WTC11 (cell line): ENCODE data around the gene SORCS2. TPM values are rescaled to one million over a fixed set of nuclear protein-coding genes. Genes with fewer than 3 reads are reported as not detected.

ENCODE experiments used
- ATAC-seq: fragments of 200-7000 bp; cut with Tn5 transposase; 2 replicates; pipeline ENCODE4 v1.10.0; 2021; ENCODE audit warnings: mild to moderate bottlenecking, moderate library complexity
- CTCF ChIA-PET: fragments of 300-600 bp; sonication (Branson Sonifier 250); formaldehyde crosslinking; loops from one replicate; lab custom pipeline; 2021; ENCODE audit warnings: antibody characterized with exemption; lab: Charles Lee
- POLR2A ChIA-PET: fragments of 350-600 bp; sonication (Branson Sonifier 250); formaldehyde crosslinking; loops from one replicate; lab custom pipeline; 2021; ENCODE audit warnings: antibody characterized with exemption; lab: Charles Lee
- DNase-seq: peaks from one replicate; pipeline ENCODE4 v3.0.0; 2021; ENCODE audit warnings: low spot score
- H3K27ac Mint-ChIP-seq: 2 replicates; pipeline ENCODE4 v1.8.0; 2021; ENCODE audit warnings: mixed read lengths
- H3K27me3 Mint-ChIP-seq: 2 replicates; pipeline ENCODE4 v1.8.0; 2021; ENCODE audit warnings: low read depth, mild to moderate bottlenecking, moderate library complexity, mixed read lengths
- H3K36me3 Mint-ChIP-seq: 2 replicates; pipeline ENCODE4 v1.8.0; 2021; ENCODE audit warnings: mixed read lengths
- H3K4me1 Mint-ChIP-seq: 2 replicates; pipeline ENCODE4 v1.8.0; 2022; ENCODE audit warnings: mixed read lengths
- H3K4me3 Mint-ChIP-seq: 2 replicates; pipeline ENCODE4 v1.8.0; 2021; ENCODE audit warnings: mild to moderate bottlenecking, moderate library complexity, mixed read lengths
- H3K9me3 Mint-ChIP-seq: 2 replicates; pipeline ENCODE4 v1.8.0; 2021; ENCODE audit warnings: mixed read lengths
- CBFB ChIP-seq: sonication (generic); formaldehyde crosslinking; IDR thresholded peaks from 2 replicates; pipeline ENCODE4 v1.8.1; 2022; ENCODE audit warnings: mild to moderate bottlenecking, low read depth, missing genetic modification reagents
- GRHL2 ChIP-seq: fragments of 250-450 bp; sonication (Bioruptor Pico); IDR thresholded peaks from 2 replicates; pipeline ENCODE4 v1.8.0; 2022; ENCODE audit warnings: mild to moderate bottlenecking, moderate library complexity; ENCODE audit not compliant: insufficient replicate concordance, severe bottlenecking
- HMGA2 ChIP-seq: fragments of 250-450 bp; sonication (Bioruptor Pico); IDR thresholded peaks from 2 replicates; pipeline ENCODE4 v1.4.0; 2021; ENCODE audit warnings: mild to moderate bottlenecking, moderate library complexity
- JUN ChIP-seq: sonication (generic); formaldehyde crosslinking; IDR thresholded peaks from 2 replicates; pipeline ENCODE4 v1.8.0; 2023; ENCODE audit warnings: mild to moderate bottlenecking, missing genetic modification reagents
- NR1H2 ChIP-seq: sonication (generic); formaldehyde crosslinking; IDR thresholded peaks from 2 replicates; pipeline ENCODE4 v1.9.0; 2021; ENCODE audit warnings: mild to moderate bottlenecking, moderate library complexity, missing genetic modification reagents
- RELA ChIP-seq: sonication (generic); formaldehyde crosslinking; IDR thresholded peaks from 2 replicates; pipeline ENCODE4 v1.8.1; 2022; ENCODE audit warnings: missing genetic modification reagents, mild to moderate bottlenecking, borderline replicate concordance
- ZBTB21 ChIP-seq: sonication (generic); formaldehyde crosslinking; IDR thresholded peaks from 2 replicates; pipeline ENCODE4 v1.8.1; 2023; ENCODE audit warnings: mild to moderate bottlenecking, missing genetic modification reagents, borderline replicate concordance
- ZNF138 ChIP-seq: sonication (generic); formaldehyde crosslinking; conservative IDR thresholded peaks from 2 replicates; pipeline ENCODE4 v1.8.1; 2022; ENCODE audit warnings: mild to moderate bottlenecking, moderate library complexity, missing genetic modification reagents
- ZNF263 ChIP-seq: sonication (generic); formaldehyde crosslinking; IDR thresholded peaks from 2 replicates; pipeline ENCODE4 v1.8.1; 2022; ENCODE audit warnings: low read depth, mild to moderate bottlenecking, moderate library complexity, missing genetic modification reagents
- ZNF396 ChIP-seq: fragments of 250-450 bp; sonication (Bioruptor Pico); IDR thresholded peaks from 2 replicates; pipeline ENCODE4 v1.8.0; 2021; ENCODE audit warnings: mild to moderate bottlenecking, moderate library complexity, borderline replicate concordance
- ZNF416 ChIP-seq: fragments of 250-450 bp; sonication (Bioruptor Pico); IDR thresholded peaks from 2 replicates; pipeline ENCODE4 v1.9.0; 2021; ENCODE audit warnings: mild to moderate bottlenecking, inconsistent platforms
- total RNA-seq: library from RNA; stranded (reverse); gene quantifications from 3 replicates; pipeline ENCODE4 v1.2.3, GENCODE V29; 2021
- TF ChIP-seq, protein P1 (sequence below): sonication (generic); formaldehyde crosslinking; conservative IDR thresholded peaks from 2 replicates; pipeline ENCODE4 v1.8.1; 2022; ENCODE audit warnings: mild to moderate bottlenecking, missing genetic modification reagents
- TF ChIP-seq, protein P2 (sequence below): fragments of 250-450 bp; sonication (Bioruptor Pico); IDR thresholded peaks from 2 replicates; pipeline ENCODE4 v1.9.0; 2021; ENCODE audit warnings: moderate library complexity, mild to moderate bottlenecking, inconsistent platforms, borderline replicate concordance
- TF ChIP-seq, protein P3 (sequence below): sonication (generic); formaldehyde crosslinking; IDR thresholded peaks from 2 replicates; pipeline ENCODE4 v1.8.0; 2023; ENCODE audit warnings: missing genetic modification reagents
- TF ChIP-seq, protein P4 (sequence below): sonication (generic); formaldehyde crosslinking; IDR thresholded peaks from 2 replicates; pipeline ENCODE4 v1.8.1; 2023; ENCODE audit warnings: mild to moderate bottlenecking, missing genetic modification reagents, moderate library complexity
- TF ChIP-seq, protein P5 (sequence below): sonication (generic); formaldehyde crosslinking; IDR thresholded peaks from 2 replicates; pipeline ENCODE4 v1.8.0; 2022; ENCODE audit warnings: mild to moderate bottlenecking, missing genetic modification reagents
- TF ChIP-seq, protein P6 (sequence below): fragments of 250-450 bp; sonication (Bioruptor Pico); IDR thresholded peaks from 2 replicates; pipeline ENCODE4 v1.8.0; 2021; ENCODE audit warnings: mild to moderate bottlenecking
- TF ChIP-seq, protein P7 (sequence below): fragments of 250-450 bp; sonication (Bioruptor Pico); IDR thresholded peaks from 2 replicates; pipeline ENCODE4 v1.9.0; 2021; ENCODE audit warnings: mild to moderate bottlenecking

The SORCS2 gene
- total RNA-seq, 1 experiment from 2014 or later = 6.6 TPM

DNA sequence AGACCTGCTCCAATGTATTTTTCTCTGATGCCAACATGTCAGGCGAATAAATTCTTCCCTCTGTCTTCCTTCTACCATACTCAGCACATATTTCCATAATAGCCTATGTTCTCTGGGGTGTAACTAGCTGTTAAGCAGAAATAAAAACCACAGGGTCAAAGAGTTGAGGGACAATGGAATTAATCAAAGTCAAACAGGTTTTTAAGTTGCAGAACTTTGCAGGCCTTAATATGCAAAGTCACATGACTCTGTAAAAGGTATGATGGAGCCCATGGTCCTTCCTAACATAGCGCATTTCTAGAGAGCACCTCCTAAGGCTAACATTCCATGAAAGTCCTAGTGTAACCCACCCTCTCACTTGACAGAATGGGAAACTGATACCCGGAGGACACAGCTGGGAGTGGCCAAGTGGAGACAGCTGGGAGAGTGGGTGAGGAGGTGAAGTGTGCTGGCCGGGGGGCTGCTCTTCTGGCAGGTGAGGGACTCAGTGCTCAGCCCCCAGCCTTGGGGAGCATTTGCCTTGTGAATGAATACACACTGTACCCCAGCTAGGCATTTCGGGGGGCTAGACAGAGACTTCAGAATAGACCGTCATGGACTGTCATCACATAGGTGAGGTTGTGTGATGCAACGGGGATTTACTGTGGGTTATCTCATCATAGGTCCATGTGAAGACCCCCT, 8.4 kb upstream of the SORCS2 start:
- TF ChIP-seq ZBTB21 (CRISPR knock-in tag) (no peak), NR1H2 (CRISPR knock-in tag) (no peak)
- TF ChIP-seq, protein P1, sequence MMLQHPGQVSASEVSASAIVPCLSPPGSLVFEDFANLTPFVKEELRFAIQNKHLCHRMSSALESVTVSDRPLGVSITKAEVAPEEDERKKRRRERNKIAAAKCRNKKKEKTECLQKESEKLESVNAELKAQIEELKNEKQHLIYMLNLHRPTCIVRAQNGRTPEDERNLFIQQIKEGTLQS (CRISPR knock-in tag) = no peak
- H3K27me3 Mint-ChIP-seq = peaks cover 10% of the 10 kb centered on the region
- DNase-seq = no peak
- ChIA-PET POLR2A (no interaction called here), CTCF (no interaction called here)
- H3K4me3 Mint-ChIP-seq = no peak overlapping the region
- no peak for ATAC-seq
- no peaks in the 10 kb centered on the region for H3K4me1 Mint-ChIP-seq
- no peak overlapping the region for H3K27ac Mint-ChIP-seq
- H3K36me3 Mint-ChIP-seq = peaks cover 7% of the 10 kb centered on the region; the same call in 1 of the 2 replicates
- peaks cover 21% of the 10 kb centered on the region for H3K9me3 Mint-ChIP-seq

DNA sequence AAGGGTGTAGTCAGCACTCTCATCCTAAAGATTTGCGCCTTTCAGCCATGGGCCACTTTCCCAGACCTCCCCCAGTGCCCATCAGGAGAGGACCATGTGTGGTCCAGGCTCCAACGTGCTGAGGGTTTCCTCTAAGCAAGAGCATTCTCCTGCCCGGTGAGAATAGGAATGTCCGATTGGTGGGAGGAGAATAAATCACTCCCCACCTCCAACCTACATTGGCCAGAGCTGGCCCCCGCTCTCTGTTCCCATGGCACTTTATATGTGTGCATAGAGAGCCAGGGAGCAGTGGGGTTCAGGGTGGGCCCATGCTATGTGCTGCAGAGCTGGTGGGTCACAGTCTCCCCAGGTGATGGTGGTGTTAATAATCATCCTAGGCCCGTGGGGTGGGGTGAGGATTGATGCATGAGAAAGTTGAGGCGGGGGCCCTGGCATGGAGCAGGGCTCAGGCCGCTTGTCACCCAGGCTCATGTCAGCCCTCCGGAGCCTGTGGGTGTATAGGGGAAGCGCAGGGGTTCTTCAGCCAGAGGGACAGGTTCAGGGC, 6.8 kb upstream of the SORCS2 start:
- no peak overlapping the region for H3K4me3 Mint-ChIP-seq
- DNase-seq = no peak
- TF ChIP-seq CBFB (CRISPR knock-in tag) = no peak
- no peak for TF ChIP-seq ZNF138 (CRISPR knock-in tag)
- no peak for TF ChIP-seq ZNF396 (CRISPR knock-in tag)
- TF ChIP-seq, protein P2, sequence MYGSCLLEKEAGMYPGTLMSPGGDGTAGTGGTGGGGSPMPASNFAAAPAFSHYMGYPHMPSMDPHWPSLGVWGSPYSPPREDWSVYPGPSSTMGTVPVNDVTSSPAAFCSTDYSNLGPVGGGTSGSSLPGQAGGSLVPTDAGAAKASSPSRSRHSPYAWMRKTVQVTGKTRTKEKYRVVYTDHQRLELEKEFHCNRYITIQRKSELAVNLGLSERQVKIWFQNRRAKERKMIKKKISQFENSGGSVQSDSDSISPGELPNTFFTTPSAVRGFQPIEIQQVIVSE = no peak
- TF ChIP-seq, protein P3, sequence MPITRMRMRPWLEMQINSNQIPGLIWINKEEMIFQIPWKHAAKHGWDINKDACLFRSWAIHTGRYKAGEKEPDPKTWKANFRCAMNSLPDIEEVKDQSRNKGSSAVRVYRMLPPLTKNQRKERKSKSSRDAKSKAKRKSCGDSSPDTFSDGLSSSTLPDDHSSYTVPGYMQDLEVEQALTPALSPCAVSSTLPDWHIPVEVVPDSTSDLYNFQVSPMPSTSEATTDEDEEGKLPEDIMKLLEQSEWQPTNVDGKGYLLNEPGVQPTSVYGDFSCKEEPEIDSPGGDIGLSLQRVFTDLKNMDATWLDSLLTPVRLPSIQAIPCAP = no peak
- TF ChIP-seq HMGA2 (CRISPR knock-in tag) = no peak
- TF ChIP-seq, protein P4, sequence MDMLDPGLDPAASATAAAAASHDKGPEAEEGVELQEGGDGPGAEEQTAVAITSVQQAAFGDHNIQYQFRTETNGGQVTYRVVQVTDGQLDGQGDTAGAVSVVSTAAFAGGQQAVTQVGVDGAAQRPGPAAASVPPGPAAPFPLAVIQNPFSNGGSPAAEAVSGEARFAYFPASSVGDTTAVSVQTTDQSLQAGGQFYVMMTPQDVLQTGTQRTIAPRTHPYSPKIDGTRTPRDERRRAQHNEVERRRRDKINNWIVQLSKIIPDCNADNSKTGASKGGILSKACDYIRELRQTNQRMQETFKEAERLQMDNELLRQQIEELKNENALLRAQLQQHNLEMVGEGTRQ (CRISPR knock-in tag) = no peak
- no peak for TF ChIP-seq ZNF416 (CRISPR knock-in tag)
- TF ChIP-seq JUN (CRISPR knock-in tag) = no peak
- no peak for TF ChIP-seq ZNF263 (CRISPR knock-in tag)
- TF ChIP-seq, all 79 proteins: peak for 0
- CTCF ChIA-PET = interaction anchor here (0.6 to 1.6 kb wide), 12 partner anchors 8 to 535 kb away, joined by 3 to 8 read pairs (median 4); no protein-coding TSS in a partner anchor
- POLR2A ChIA-PET = no interaction called here
- Mint-ChIP-seq H3K27ac (no peak overlapping the region), H3K36me3 (no peaks in the 10 kb centered on the region), H3K4me1 (no peaks in the 10 kb centered on the region), H3K9me3 (peaks cover 10% of the 10 kb centered on the region), H3K27me3 (peaks cover 16% of the 10 kb centered on the region)
- no peak for ATAC-seq

DNA sequence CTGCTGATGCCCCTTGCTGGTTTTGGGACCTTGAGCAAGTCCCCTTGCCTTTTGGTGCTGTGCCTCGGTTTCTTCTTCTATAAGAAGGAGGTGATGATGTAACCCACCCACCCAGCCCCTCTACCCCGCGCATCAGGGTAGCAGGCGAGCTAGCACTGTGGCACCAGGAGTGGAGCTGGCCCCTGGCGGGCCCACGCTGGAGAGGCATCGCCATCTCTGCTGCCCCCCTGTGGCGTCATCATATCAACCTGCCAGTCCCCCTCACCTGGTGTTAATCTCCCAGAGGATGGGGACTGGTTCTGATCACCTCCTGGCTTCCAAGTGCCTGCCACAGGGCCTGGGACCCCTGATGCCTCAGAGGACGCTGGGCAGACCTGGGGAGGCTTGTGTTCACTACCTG, 6.3 kb upstream of the SORCS2 start:
- Mint-ChIP-seq H3K4me3 (no peak overlapping the region), H3K27ac (no peak overlapping the region), H3K4me1 (no peaks in the 10 kb centered on the region), H3K9me3 (peaks cover 10% of the 10 kb centered on the region), H3K27me3 (peaks cover 20% of the 10 kb centered on the region), H3K36me3 (no peaks in the 10 kb centered on the region)
- DNase-seq = peak; percentile 64
- ChIA-PET POLR2A (no interaction called here), CTCF (interaction anchor here (0.6 to 1.6 kb wide), 12 partner anchors 9 to 534 kb away, joined by 3 to 8 read pairs (median 5); no protein-coding TSS in a partner anchor)
- ATAC-seq = peak; percentile 82
- TF ChIP-seq, protein P5, sequence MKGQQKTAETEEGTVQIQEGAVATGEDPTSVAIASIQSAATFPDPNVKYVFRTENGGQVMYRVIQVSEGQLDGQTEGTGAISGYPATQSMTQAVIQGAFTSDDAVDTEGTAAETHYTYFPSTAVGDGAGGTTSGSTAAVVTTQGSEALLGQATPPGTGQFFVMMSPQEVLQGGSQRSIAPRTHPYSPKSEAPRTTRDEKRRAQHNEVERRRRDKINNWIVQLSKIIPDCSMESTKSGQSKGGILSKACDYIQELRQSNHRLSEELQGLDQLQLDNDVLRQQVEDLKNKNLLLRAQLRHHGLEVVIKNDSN (CRISPR knock-in tag) = no peak
- TF ChIP-seq GRHL2 (CRISPR knock-in tag) (no peak), RELA (CRISPR knock-in tag) (no peak)
- TF ChIP-seq, protein P6, sequence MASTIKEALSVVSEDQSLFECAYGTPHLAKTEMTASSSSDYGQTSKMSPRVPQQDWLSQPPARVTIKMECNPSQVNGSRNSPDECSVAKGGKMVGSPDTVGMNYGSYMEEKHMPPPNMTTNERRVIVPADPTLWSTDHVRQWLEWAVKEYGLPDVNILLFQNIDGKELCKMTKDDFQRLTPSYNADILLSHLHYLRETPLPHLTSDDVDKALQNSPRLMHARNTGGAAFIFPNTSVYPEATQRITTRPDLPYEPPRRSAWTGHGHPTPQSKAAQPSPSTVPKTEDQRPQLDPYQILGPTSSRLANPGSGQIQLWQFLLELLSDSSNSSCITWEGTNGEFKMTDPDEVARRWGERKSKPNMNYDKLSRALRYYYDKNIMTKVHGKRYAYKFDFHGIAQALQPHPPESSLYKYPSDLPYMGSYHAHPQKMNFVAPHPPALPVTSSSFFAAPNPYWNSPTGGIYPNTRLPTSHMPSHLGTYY = no peak
- TF ChIP-seq, protein P7, sequence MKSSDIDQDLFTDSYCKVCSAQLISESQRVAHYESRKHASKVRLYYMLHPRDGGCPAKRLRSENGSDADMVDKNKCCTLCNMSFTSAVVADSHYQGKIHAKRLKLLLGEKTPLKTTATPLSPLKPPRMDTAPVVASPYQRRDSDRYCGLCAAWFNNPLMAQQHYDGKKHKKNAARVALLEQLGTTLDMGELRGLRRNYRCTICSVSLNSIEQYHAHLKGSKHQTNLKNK = no peak
